Heart left ventricle (tissue), 16 donors: Measurements from ENCODE around the gene CCNI. TPM values are rescaled to one million over a fixed set of nuclear protein-coding genes. Genes with fewer than 3 reads are reported as not detected.

Experiments used
- ATAC-seq, 4 donors: fragments of 200-7000 bp; cut with Tn5 transposase; one replicate each; pipeline ENCODE4 v1.9.1; 2020 to 2022; ENCODE audit warnings: moderate library complexity in 4 of 4, mild to moderate bottlenecking in 3 of 4, moderate number of reproducible peaks in 1 of 4
- DNase-seq, 5 donors: peaks; one replicate each; pipeline ENCODE4 v3.0.0-alpha.2; 2020
- H3K27ac ChIP-seq, 12 donors: fragments of 200-600 bp; sonication (generic) in 4 of 12; one replicate each; pipeline versions ENCODE4 v1.5.0 to v1.8.0; 2016 to 2022; ENCODE audit warnings: mild to moderate bottlenecking in 2 of 12
- H3K27me3 ChIP-seq, 9 donors: fragments of 200-600 bp; sonication (generic) in 2 of 9; one replicate each; pipeline versions ENCODE4 v1.5.1 to v1.8.0; 2016 to 2022; ENCODE audit warnings: mild to moderate bottlenecking in 3 of 9
- H3K36me3 ChIP-seq, 9 donors: fragments of 200-600 bp; sonication (generic) in 2 of 9; one replicate each; pipeline versions ENCODE4 v1.5.0 to v1.8.0; 2018 to 2022; ENCODE audit warnings: mild to moderate bottlenecking in 2 of 9
- H3K4me1 ChIP-seq, 12 donors: fragments of 200-600 bp; sonication (generic) in 4 of 12; one replicate each; pipeline versions ENCODE4 v1.5.0 to v1.8.0; 2016 to 2022; ENCODE audit warnings: mild to moderate bottlenecking in 3 of 12
- H3K4me3 ChIP-seq, 12 donors: fragments of 200-600 bp; sonication (generic) in 4 of 12; one replicate each; pipeline versions ENCODE4 v1.5.0 to v1.8.0; 2017 to 2022; ENCODE audit warnings: mild to moderate bottlenecking in 9 of 12, moderate library complexity in 4 of 12
- H3K9me3 ChIP-seq, 12 donors: fragments of 200-600 bp; sonication (generic) in 4 of 12; one replicate each; pipeline versions ENCODE4 v1.5.0 to v1.8.0; 2016 to 2022; ENCODE audit warnings: mild to moderate bottlenecking in 1 of 12
- POLR2A ChIP-seq, 2 donors: fragments of 450-650 bp; IDR thresholded peaks; one replicate each; pipeline ENCODE4 v1.6.1; 2017; ENCODE audit warnings: antibody characterized with exemption in 2 of 2, mild to moderate bottlenecking in 2 of 2, moderate library complexity in 2 of 2
- WGBS, 4 donors: extraction: QIAGEN DNeasy Blood & Tissue Kit in 2 of 4; methylation state at CpG; one replicate each; pipeline versions ENCODE4 v1.1.5 to v1.1.7; 2013 to 2018; 5-methylcytosine and 5-hydroxymethylcytosine counted together
- intact Hi-C, 10 donors: fragments of 100-400 bp; cut with DNase I; formaldehyde crosslinking; loops; one replicate each; pipeline versions ENCODE4 v1.11.1 to v1.14.2; 2022
- polyA plus RNA-seq, 2 donors: library from polyadenylated mRNA; stranded (reverse); fragments of 200-250 nt; gene quantifications; one replicate each; pipeline ENCODE4 v1.2.3, GENCODE V29; 2013
- total RNA-seq, 9 donors: library from RNA; depleted of rRNA in 2 of 9; stranded (reverse); fragments of >200 nt in 2 of 9; fragmentation: NEBNext Ultra II Directional in 3 of 9; extraction: Animal tissue kit (Norgen Biotek cat#: 25700) in 3 of 9; gene quantifications; one replicate each; pipeline versions ENCODE4 v1.1.0 to v1.2.4, GENCODE V29; 2016 to 2023
- TF ChIP-seq, protein P1 (sequence below), 12 donors: fragments of 200-600 bp; sonication (generic) in 4 of 12; IDR thresholded peaks; one replicate each; pipeline versions ENCODE4 v1.5.0 to v1.8.0; 2018 to 2022; ENCODE audit warnings: antibody characterized with exemption in 12 of 12, mild to moderate bottlenecking in 5 of 12
- donor health status: ischemic (EF 13 %, LVEDD 7.1; RV severe dilation, severe dysfunction).
- donor health status: healthy with polysubstance abuse.
- donor health status: DM: no; HTN: yes; CAD: no.
- donor health status: DM: no; HTN: no; CAD: no.
- donor health status: ischemic (EF 25% LVEDD 6.9; RV normal size, moderate dysfunction).
- donor health status: ischemic (EF 25% LVEDD 5.7; RV mildly dilated, moderate dysfunction).
- donor health status: healthy.
- donor health status: DM: yes; HTN: yes; CAD: no.
- donor health status: ischemic (EF 35%, LVEDD 5.7; RV mildly dilated, moderate dysfunction).
- donor health status: nonischemic (EF 11% LVEDD 7.7; RV severe dilation, severe dysfunction).
- donor health status: DM: yes; HTN: yes; CAD: no.
- donor health status: PGD.
- donor health status: ischemic (EF 29% LVEDD 5.4; RV normal size, mild dysfunction).
- donor health status: nonischemic (EF 23%, LVEDD 6.1; RV moderate dilation, normal function).

CCNI gene
- total and polyA plus RNA-seq, 11 donors = 49.4 to 356 (median 299) TPM

DNA sequence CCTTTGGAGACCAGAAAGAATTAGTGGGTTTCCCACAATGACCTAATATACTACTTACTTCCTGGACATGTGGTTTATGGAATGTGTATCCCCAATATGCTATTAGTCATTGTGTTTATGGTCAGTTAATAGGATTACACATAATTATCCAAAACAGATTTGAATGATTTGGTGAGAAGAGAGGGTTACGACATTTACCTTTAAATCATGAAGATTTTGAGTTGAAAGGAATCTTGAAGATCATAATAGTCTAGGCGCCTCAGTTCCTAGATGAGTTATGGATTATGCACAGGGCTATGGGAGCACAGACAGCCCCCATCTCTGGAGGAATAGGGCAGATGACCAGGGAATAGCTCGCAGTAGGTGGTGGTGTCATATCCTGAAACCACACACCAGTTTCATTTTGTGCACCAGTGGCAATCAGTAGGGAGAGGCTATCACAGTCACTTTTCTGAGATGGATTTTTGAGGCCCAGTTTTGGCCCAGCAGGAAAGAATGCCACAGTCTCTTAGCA lies 64.9 kb downstream of the CCNI start:
- no peak for ATAC-seq
- Histone ChIP-seq H3K27ac (no peak overlapping the region), H3K4me3 (no peak overlapping the region), H3K4me1 (peaks cover 0 to 73% (median 38%) of the 10 kb centered on the region in 12 donors), H3K27me3 (no peaks in the 10 kb centered on the region), H3K9me3 (no peaks in the 10 kb centered on the region), H3K36me3 (peaks cover 0 to 33% (median 19%) of the 10 kb centered on the region in 9 donors)
- DNase-seq = no peak
- 94 to 98% (median 96%) methylated on average over 3 of the region's 3 CpGs for WGBS, 4 donors
- TF ChIP-seq, protein P1, sequence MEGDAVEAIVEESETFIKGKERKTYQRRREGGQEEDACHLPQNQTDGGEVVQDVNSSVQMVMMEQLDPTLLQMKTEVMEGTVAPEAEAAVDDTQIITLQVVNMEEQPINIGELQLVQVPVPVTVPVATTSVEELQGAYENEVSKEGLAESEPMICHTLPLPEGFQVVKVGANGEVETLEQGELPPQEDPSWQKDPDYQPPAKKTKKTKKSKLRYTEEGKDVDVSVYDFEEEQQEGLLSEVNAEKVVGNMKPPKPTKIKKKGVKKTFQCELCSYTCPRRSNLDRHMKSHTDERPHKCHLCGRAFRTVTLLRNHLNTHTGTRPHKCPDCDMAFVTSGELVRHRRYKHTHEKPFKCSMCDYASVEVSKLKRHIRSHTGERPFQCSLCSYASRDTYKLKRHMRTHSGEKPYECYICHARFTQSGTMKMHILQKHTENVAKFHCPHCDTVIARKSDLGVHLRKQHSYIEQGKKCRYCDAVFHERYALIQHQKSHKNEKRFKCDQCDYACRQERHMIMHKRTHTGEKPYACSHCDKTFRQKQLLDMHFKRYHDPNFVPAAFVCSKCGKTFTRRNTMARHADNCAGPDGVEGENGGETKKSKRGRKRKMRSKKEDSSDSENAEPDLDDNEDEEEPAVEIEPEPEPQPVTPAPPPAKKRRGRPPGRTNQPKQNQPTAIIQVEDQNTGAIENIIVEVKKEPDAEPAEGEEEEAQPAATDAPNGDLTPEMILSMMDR (IDR thresholded peaks at IDR 0.05) = no peak
- no peak for TF ChIP-seq POLR2A (IDR thresholded peaks at IDR 0.05)
- intact Hi-C loops = no loop called here

DNA sequence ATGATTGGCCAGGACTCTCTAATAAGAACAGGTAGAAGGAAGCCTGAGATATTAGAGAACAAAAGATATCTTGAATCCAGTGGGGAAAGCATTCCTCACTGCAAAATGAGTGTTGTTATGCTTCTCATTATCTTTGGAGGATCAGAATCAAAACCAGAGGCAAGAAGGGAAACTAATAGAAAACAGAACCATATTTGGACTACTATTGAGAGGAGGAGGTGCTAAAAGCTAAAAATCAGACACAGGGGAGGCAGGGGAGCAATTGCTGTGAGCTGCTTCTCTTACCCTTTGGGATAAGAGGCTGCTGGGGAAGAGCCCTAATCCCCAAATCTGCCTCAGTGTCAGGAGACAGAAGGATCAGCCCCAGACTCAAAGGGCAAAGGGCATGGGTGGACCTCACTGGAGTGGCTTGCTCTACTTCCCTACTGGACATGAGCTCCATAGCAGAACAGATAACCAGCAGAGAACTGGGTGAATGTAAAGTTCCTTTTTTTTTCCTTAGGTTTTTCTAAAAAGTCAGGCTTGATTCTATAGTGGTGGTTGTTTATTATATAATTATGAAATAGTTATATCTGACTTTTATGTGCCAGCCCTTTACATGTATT lies 66.2 kb downstream of the CCNI start:
- no peak for ATAC-seq
- DNase-seq = no peak
- Histone ChIP-seq H3K27me3 (no peaks in the 10 kb centered on the region), H3K27ac (no peak overlapping the region), H3K4me3 (no peak overlapping the region), H3K36me3 (peaks cover 0 to 28% (median 8%) of the 10 kb centered on the region in 9 donors), H3K4me1 (peaks cover 0 to 73% (median 38%) of the 10 kb centered on the region in 12 donors), H3K9me3 (no peaks in the 10 kb centered on the region)
- intact Hi-C loops = loop anchor here in 2 of 10 donors (10.0 kb wide), 2 partner anchors 55 to 815 kb away; no protein-coding TSS in a partner anchor
- TF ChIP-seq, protein P1 (IDR thresholded peaks at IDR 0.05) = no peak
- TF ChIP-seq POLR2A (IDR thresholded peaks at IDR 0.05) = no peak

GRCh38 chr4:77007358-77008230 lies 68.2 kb downstream of the CCNI start:
- H3K4me3 ChIP-seq = no peak overlapping the region
- no peaks in the 10 kb centered on the region for H3K9me3 ChIP-seq
- peaks cover 4 to 78% (median 39%) of the 10 kb centered on the region in 12 donors for H3K4me1 ChIP-seq
- H3K27ac ChIP-seq = peak overlapping the region in 8 of 12 donors; percentile 4 to 28 (median 10)
- TF ChIP-seq, protein P1 (IDR thresholded peaks at IDR 0.05) = no peak
- no peak for TF ChIP-seq POLR2A (IDR thresholded peaks at IDR 0.05)
- 19 to 40% (median 30%) methylated on average over 1 of the region's 1 CpG for WGBS, 4 donors
- H3K36me3 ChIP-seq = peaks cover 0 to 30% (median 13%) of the 10 kb centered on the region in 9 donors
- no peaks in the 10 kb centered on the region for H3K27me3 ChIP-seq
- peak in 3 of 4 donors; percentile 72 to 89 (median 77) for ATAC-seq
- intact Hi-C loops = loop anchor here in 2 of 10 donors (10.0 kb wide), 2 partner anchors 53 to 813 kb away; no protein-coding TSS in a partner anchor
- DNase-seq = peak in 2 of 5 donors; percentile 37 to 45
